ENCODE data around the gene PRSS27. TPM values are rescaled to one million over a fixed set of nuclear protein-coding genes. Genes with fewer than 3 reads are reported as not detected.

Gene PRSS27
- total RNA-seq, 2 experiments from 2014 or later, result 1.6 to 1.8 TPM

DNA sequence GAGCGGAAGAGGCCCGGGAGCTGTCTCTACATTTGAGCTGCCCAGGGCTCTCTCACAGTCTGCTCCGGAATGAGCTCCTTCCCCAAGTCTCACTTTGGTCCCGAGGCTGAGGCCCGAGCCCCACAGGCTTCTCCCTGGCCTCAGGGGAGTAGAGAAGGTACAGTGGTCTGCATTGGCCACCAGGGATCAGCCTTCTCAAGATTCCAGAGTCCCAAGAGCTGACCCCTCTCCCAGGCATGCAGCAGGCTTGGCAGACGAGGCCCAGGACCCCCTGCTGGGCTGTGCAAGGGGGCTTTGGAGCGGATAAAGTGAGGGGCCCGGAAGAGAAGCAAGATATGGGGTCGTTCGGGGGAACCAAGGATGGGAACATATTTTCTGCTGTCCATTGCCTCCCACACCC lies 3.1 kb downstream of the PRSS27 start:
- H3K9me3 Mint-ChIP-seq, result no peaks in the 10 kb centered on the region
- ChIA-PET POLR2A (interaction anchor here (0.8 to 1.1 kb wide), 5 partner anchors 20 to 179 kb away, joined by 3 to 6 read pairs (median 3); partner anchors contain the start of genes ELOB and PDPK1), CTCF (interaction anchor here (1.3 kb wide), 1 partner anchor 244 kb away, joined by 3 read pairs; no protein-coding TSS in a partner anchor)

GRCh38 chr16:2715966-2716885 lies 3.8 kb downstream of the PRSS27 start:
- Mint-ChIP-seq H3K27ac (no peak overlapping the region), H3K4me3 (peak overlapping the region; percentile 13), H3K27me3 (peaks cover 5% of the 10 kb centered on the region), H3K9me3 (no peaks in the 10 kb centered on the region), H3K4me1 (peaks cover 6% of the 10 kb centered on the region), H3K36me3 (ENCODE audit: low read depth) (no peaks in the 10 kb centered on the region)
- no peak for DNase-seq
- CTCF ChIA-PET, result no interaction called here
- POLR2A ChIA-PET, result interaction anchor here (0.8 to 1.1 kb wide), 5 partner anchors 21 to 179 kb away, joined by 3 to 6 read pairs (median 3); partner anchors contain the start of genes ELOB and PDPK1

More for the DNA sequence above, 3.1 kb downstream of the PRSS27 start:
- no peak overlapping the region for H3K27ac Mint-ChIP-seq
- peaks cover 9% of the 10 kb centered on the region for H3K4me1 Mint-ChIP-seq
- DNase-seq, result no peak
- H3K4me3 Mint-ChIP-seq, result no peak overlapping the region
- no peaks in the 10 kb centered on the region for H3K36me3 Mint-ChIP-seq (ENCODE audit: low read depth)
- H3K27me3 Mint-ChIP-seq, result peaks cover 5% of the 10 kb centered on the region

DNA sequence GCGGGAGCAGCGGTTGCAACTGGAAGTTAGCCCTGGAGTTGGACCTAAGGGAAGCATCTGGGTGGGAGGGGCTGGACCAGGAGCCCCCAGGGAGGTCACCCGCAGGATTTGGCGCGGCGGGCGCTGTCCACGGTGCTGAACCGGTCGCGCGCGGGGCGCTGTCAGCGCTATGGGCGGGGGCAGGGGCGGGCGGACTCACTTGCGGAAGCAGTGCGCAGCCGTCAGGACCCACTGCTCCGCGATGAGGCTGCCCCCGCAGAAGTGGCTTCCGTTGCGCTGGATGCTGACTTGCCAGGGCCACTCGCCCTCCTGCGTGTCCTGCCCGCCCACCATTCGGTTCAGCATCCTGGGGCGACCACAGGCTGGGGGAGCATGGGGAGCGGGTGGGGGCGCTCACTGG lies 4.5 kb downstream of the PRSS27 start:
- ChIA-PET CTCF (no interaction called here), POLR2A (no interaction called here)
- peak; percentile 87 for DNase-seq
- peaks cover 5% of the 10 kb centered on the region for H3K27me3 Mint-ChIP-seq
- H3K9me3 Mint-ChIP-seq, result no peaks in the 10 kb centered on the region
- no peak overlapping the region for H3K27ac Mint-ChIP-seq
- H3K36me3 Mint-ChIP-seq (ENCODE audit: low read depth), result no peaks in the 10 kb centered on the region
- H3K4me1 Mint-ChIP-seq, result peaks cover 6% of the 10 kb centered on the region
- H3K4me3 Mint-ChIP-seq, result peak overlapping the region; percentile 13

GRCh38 chr16:2715064-2715463 lies 5.0 kb downstream of the PRSS27 start:
- H3K4me1 Mint-ChIP-seq, result peaks cover 6% of the 10 kb centered on the region
- ChIA-PET CTCF (no interaction called here), POLR2A (no interaction called here)
- no peak overlapping the region for H3K27ac Mint-ChIP-seq
- H3K36me3 Mint-ChIP-seq (ENCODE audit: low read depth), result no peaks in the 10 kb centered on the region
- peaks cover 5% of the 10 kb centered on the region for H3K27me3 Mint-ChIP-seq
- no peak overlapping the region for H3K4me3 Mint-ChIP-seq
- H3K9me3 Mint-ChIP-seq, result no peaks in the 10 kb centered on the region
- DNase-seq, result no peak

GRCh38 chr16:2713985-2714774 lies 5.8 kb downstream of the PRSS27 start:
- Mint-ChIP-seq H3K4me1 (peaks cover 6% of the 10 kb centered on the region), H3K9me3 (no peaks in the 10 kb centered on the region)
- POLR2A ChIA-PET, result interaction anchor here (1.5 kb wide), 1 partner anchor 39 kb away, joined by 4 read pairs; no protein-coding TSS in a partner anchor

GRCh38 chr16:2713523-2713922 lies 6.5 kb downstream of the PRSS27 start:
- H3K4me1 Mint-ChIP-seq, result peaks cover 6% of the 10 kb centered on the region
- no peak overlapping the region for H3K27ac Mint-ChIP-seq
- ChIA-PET CTCF (no interaction called here), POLR2A (interaction anchor here (1.5 kb wide), 1 partner anchor 40 kb away, joined by 4 read pairs; no protein-coding TSS in a partner anchor)
- H3K27me3 Mint-ChIP-seq, result peaks cover 5% of the 10 kb centered on the region
- no peak overlapping the region for H3K4me3 Mint-ChIP-seq
- DNase-seq, result no peak
- H3K36me3 Mint-ChIP-seq (ENCODE audit: low read depth), result peaks cover 1% of the 10 kb centered on the region
- H3K9me3 Mint-ChIP-seq, result no peaks in the 10 kb centered on the region

More at GRCh38 chr16:2713985-2714774, 5.8 kb downstream of the PRSS27 start:
- peaks cover 5% of the 10 kb centered on the region for H3K27me3 Mint-ChIP-seq
- DNase-seq, result no peak
- no peak overlapping the region for H3K4me3 Mint-ChIP-seq
- no peak overlapping the region for H3K27ac Mint-ChIP-seq
- H3K36me3 Mint-ChIP-seq (ENCODE audit: low read depth), result no peaks in the 10 kb centered on the region
- CTCF ChIA-PET, result no interaction called here

- POLR2A ChIA-PET, result interaction anchor here (1.3 kb wide), 1 partner anchor 8 kb away, joined by 3 read pairs; no protein-coding TSS in a partner anchor
- peaks cover 5% of the 10 kb centered on the region for H3K27me3 Mint-ChIP-seq
- H3K9me3 Mint-ChIP-seq, result no peaks in the 10 kb centered on the region
- DNase-seq, result no peak
- no peak overlapping the region for H3K27ac Mint-ChIP-seq
- peaks cover 6% of the 10 kb centered on the region for H3K36me3 Mint-ChIP-seq (ENCODE audit: low read depth)
- CTCF ChIA-PET, result no interaction called here
- no peak overlapping the region for H3K4me3 Mint-ChIP-seq
- peaks cover 4% of the 10 kb centered on the region for H3K4me1 Mint-ChIP-seq
Measured at GRCh38 chr16:2712546-2712945, 7.5 kb downstream of the PRSS27 start.

GRCh38 chr16:2712063-2712441 lies 8.0 kb downstream of the PRSS27 start:
- Mint-ChIP-seq H3K27ac (no peak overlapping the region), H3K9me3 (no peaks in the 10 kb centered on the region), H3K36me3 (ENCODE audit: low read depth) (peaks cover 6% of the 10 kb centered on the region), H3K4me1 (peaks cover 4% of the 10 kb centered on the region), H3K27me3 (peaks cover 5% of the 10 kb centered on the region), H3K4me3 (no peak overlapping the region)
- CTCF ChIA-PET, result no interaction called here
- POLR2A ChIA-PET, result interaction anchor here (1.3 kb wide), 1 partner anchor 8 kb away, joined by 3 read pairs; no protein-coding TSS in a partner anchor
- no peak for DNase-seq

DNA sequence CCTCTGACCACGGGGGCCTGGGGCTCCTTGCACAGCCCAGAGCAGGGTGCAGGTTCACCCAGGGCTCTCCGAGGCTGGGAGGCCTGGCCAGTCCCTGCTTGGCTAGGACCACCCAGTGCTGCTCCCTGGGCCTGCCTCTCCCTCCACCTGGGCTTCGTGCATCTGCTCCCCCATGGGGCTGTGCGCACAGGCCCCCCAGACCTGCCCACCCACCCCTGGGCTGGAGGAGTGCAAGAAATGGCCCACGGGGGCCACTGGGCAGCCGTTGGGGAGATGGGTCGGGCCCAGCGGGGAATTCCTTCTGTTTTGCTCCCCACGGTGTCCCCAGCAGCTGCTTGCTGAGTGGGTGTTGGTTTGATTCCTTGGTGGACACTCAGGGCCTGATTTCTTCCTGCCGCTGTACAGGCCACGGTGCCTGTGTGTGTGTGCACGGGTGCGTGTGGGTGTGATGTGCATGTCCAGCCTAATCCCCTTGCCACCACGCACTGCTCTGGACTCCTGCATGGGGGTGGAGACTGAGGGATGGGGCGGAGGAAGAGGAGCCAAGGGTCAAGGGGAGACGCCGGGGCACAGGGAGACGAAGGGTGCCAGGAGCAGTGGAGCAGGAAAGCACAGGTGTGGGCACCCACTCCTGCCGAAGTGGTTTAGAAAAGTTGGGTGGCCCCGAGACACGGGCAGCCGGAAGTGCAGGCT lies 8.5 kb downstream of the PRSS27 start:
- peaks cover 5% of the 10 kb centered on the region for H3K27me3 Mint-ChIP-seq
- no peak for DNase-seq
- H3K27ac Mint-ChIP-seq, result no peak overlapping the region
- H3K4me1 Mint-ChIP-seq, result peaks cover 4% of the 10 kb centered on the region
- no peaks in the 10 kb centered on the region for H3K9me3 Mint-ChIP-seq
- peaks cover 6% of the 10 kb centered on the region for H3K36me3 Mint-ChIP-seq (ENCODE audit: low read depth)
- ChIA-PET CTCF (no interaction called here), POLR2A (interaction anchor here (0.6 to 1.3 kb wide), 2 partner anchors 7 to 41 kb away, joined by 3 to 4 read pairs; no protein-coding TSS in a partner anchor)
- no peak overlapping the region for H3K4me3 Mint-ChIP-seq

- ChIA-PET POLR2A (interaction anchor here (0.6 kb wide), 1 partner anchor 42 kb away, joined by 4 read pairs; no protein-coding TSS in a partner anchor), CTCF (no interaction called here)
- Mint-ChIP-seq H3K4me3 (no peak overlapping the region), H3K4me1 (peaks cover 4% of the 10 kb centered on the region), H3K27me3 (peaks cover 5% of the 10 kb centered on the region), H3K27ac (no peak overlapping the region), H3K36me3 (ENCODE audit: low read depth) (peaks cover 6% of the 10 kb centered on the region), H3K9me3 (no peaks in the 10 kb centered on the region)
- no peak for DNase-seq
Measured at GRCh38 chr16:2710711-2711231, 9.3 kb downstream of the PRSS27 start.

- H3K27ac Mint-ChIP-seq, result no peak overlapping the region
- no peak overlapping the region for H3K4me3 Mint-ChIP-seq
- no peak for DNase-seq
- H3K4me1 Mint-ChIP-seq, result peaks cover 4% of the 10 kb centered on the region
- POLR2A ChIA-PET, result no interaction called here
- H3K9me3 Mint-ChIP-seq, result no peaks in the 10 kb centered on the region
- CTCF ChIA-PET, result no interaction called here
- H3K27me3 Mint-ChIP-seq, result peaks cover 4% of the 10 kb centered on the region
- H3K36me3 Mint-ChIP-seq (ENCODE audit: low read depth), result peaks cover 6% of the 10 kb centered on the region
Measured at GRCh38 chr16:2710021-2710710, 9.9 kb downstream of the PRSS27 start.

DNA sequence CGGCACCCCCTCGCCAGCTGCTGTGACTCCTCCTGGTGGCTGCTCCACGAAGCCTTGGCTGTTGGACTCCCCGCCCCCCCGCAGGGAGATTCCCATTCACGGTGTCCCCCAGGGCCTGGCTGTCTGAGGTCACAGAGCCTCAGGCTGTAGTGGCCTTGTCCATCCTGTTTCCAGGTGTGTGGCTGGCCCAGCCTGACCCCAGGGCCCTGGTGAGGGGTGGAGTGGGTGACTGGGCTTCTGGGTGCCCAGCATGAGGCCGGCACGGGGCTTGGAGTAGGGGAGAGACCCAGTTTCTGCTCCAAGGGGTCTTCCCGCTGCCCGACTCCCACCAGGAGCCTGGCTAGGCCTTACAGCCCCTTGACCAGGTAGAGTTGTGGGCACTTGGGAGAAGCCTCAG lies 10.4 kb downstream of the PRSS27 start:
- no peak for DNase-seq
- H3K9me3 Mint-ChIP-seq, result no peaks in the 10 kb centered on the region
- H3K4me1 Mint-ChIP-seq, result no peaks in the 10 kb centered on the region
- H3K4me3 Mint-ChIP-seq, result no peak overlapping the region
- H3K27ac Mint-ChIP-seq, result no peak overlapping the region
- POLR2A ChIA-PET, result no interaction called here
- H3K27me3 Mint-ChIP-seq, result no peaks in the 10 kb centered on the region
- CTCF ChIA-PET, result no interaction called here
- peaks cover 6% of the 10 kb centered on the region for H3K36me3 Mint-ChIP-seq (ENCODE audit: low read depth)
